MM.1S (cell line): Measurements from ENCODE around the gene BARHL1.

Experiments used
- CTCF ChIP-seq: fragments of 300-600 bp; sonication (generic); IDR thresholded peaks from 2 replicates; pipeline ENCODE4 v1.5.1; 2016; ENCODE audit warnings: antibody characterized with exemption, low read length, mixed read lengths
- EZH2 ChIP-seq: fragments of 300-600 bp; sonication (generic); optimal IDR thresholded peaks from 2 replicates; pipeline ENCODE3; 2017; ENCODE audit warnings: low read depth, mild to moderate bottlenecking, antibody characterized with exemption, low read length, mixed read lengths
- EZH2phosphoT487 ChIP-seq: fragments of 300-600 bp; sonication (generic); IDR thresholded peaks from 2 replicates; pipeline ENCODE4 v1.6.1; 2018; ENCODE audit warnings: antibody characterized with exemption, low read length

GRCh38 chr9:132548751-132549640 is 33.4 kb upstream of the BARHL1 start:
- TF ChIP-seq CTCF = no peak
- TF ChIP-seq EZH2phosphoT487 = no peak
- TF ChIP-seq EZH2 = no peak
